ENCODE data around the gene AGMO. TPM values are rescaled to one million over a fixed set of nuclear protein-coding genes. Genes with fewer than 3 reads are reported as not detected.

The AGMO gene
- total RNA-seq (2014; rRNA removed; shearing (Covaris generic)) (0.42 and 3.9 TPM in 2 replicates), polyA plus RNA-seq (2016; fragmentation: Nextera tagmentation; extraction: Ambion mirVana) (0.55 and 0.56 TPM in 2 replicates)
- long read RNA-seq, result 0 reads

- H3K9me3 Mint-ChIP-seq, result no peaks in the 10 kb centered on the region
- DNase-seq (ENCODE audit: low spot score), result no peak
Observed at GRCh38 chr7:15561835-15562234, at the start of gene AGMO. Gene AGMO (minus strand): TSS chr7:15562015.

GRCh38 chr7:15610503-15610902, 48.7 kb upstream of the AGMO start:
- no peaks in the 10 kb centered on the region for H3K79me2 ChIP-seq (replicated peaks; ENCODE audit: insufficient read depth)
- no peak for ATAC-seq
- no peaks in the 10 kb centered on the region for H3K36me3 Mint-ChIP-seq (ENCODE audit: low read depth)
- peaks cover 5% of the 10 kb centered on the region; the same call in 2 of the 3 replicates for H3K4me1 Mint-ChIP-seq
- no peak for DNase-seq (ENCODE audit: low spot score)
- H3F3A ChIP-seq (replicated peaks; ENCODE audit: low read depth), result no peaks in the 10 kb centered on the region
- H3K27ac Mint-ChIP-seq, result no peak overlapping the region
- no peaks in the 10 kb centered on the region for H3K9me2 ChIP-seq (ENCODE audit: insufficient read depth)
- H3K4me2 ChIP-seq, result no peak overlapping the region
- H3K27me3 Mint-ChIP-seq (ENCODE audit: insufficient read depth, low read depth, poor library complexity), result peaks cover 3% of the 10 kb centered on the region
- no peak overlapping the region for H3K4me3 ChIP-seq
- no peaks in the 10 kb centered on the region for H3K27me3 ChIP-seq (ENCODE audit: insufficient read depth)
- H3K9me3 Mint-ChIP-seq, result no peaks in the 10 kb centered on the region
- H3K4me1 ChIP-seq (ENCODE audit: insufficient read depth), result peaks cover 9% of the 10 kb centered on the region; the same call in 1 of the 2 replicates
- no peaks in the 10 kb centered on the region for H4K20me1 ChIP-seq (replicated peaks; ENCODE audit: insufficient read depth)
- H2AFZ ChIP-seq, result no peak overlapping the region
- H3K27ac ChIP-seq (ENCODE audit: low read depth), result no peak overlapping the region
- H3K4me3 Mint-ChIP-seq, result no peak overlapping the region
- no peaks in the 10 kb centered on the region for H3K36me3 ChIP-seq (ENCODE audit: insufficient read depth)
- no peak for TF ChIP-seq STAT1 (IDR thresholded peaks at IDR 0.05; ENCODE audit: unreplicated experiment)
- no peak for TF ChIP-seq CTCF (conservative IDR thresholded peaks at IDR 0.05; ENCODE audit: low read depth in 2 of 2)
- no peak for TF ChIP-seq CREB1 (CRISPR knock-in tag; IDR thresholded peaks at IDR 0.05; ENCODE audit: low read depth)
- no peak for TF ChIP-seq ZNF114 (CRISPR knock-in tag; IDR thresholded peaks at IDR 0.05)
- no peak for TF ChIP-seq JUNB (IDR thresholded peaks at IDR 0.05; ENCODE audit: unreplicated experiment)

More at GRCh38 chr7:15561835-15562234, at the start of gene AGMO:
- Mint-ChIP-seq H3K36me3 (ENCODE audit: low read depth) (no peaks in the 10 kb centered on the region), H3K4me1 (peaks cover 5% of the 10 kb centered on the region), H3K4me3 (no peak within 1 kb of the TSS), H3K27ac (peak within 1 kb of the TSS; percentile 15; the same call in 1 of the 2 replicates), H3K27me3 (ENCODE audit: insufficient read depth, low read depth, poor library complexity) (no peaks in the 10 kb centered on the region)
- Histone ChIP-seq H3K79me2 (replicated peaks; ENCODE audit: insufficient read depth) (no peaks in the 10 kb centered on the region), H3K9me2 (ENCODE audit: insufficient read depth) (no peaks in the 10 kb centered on the region), H2AFZ (peak within 1 kb of the TSS; percentile 94), H3K4me2 (no peak within 1 kb of the TSS), H4K20me1 (replicated peaks; ENCODE audit: insufficient read depth) (no peaks in the 10 kb centered on the region), H3K4me1 (ENCODE audit: insufficient read depth) (no peaks in the 10 kb centered on the region), H3K4me3 (no peak within 1 kb of the TSS), H3K36me3 (ENCODE audit: insufficient read depth) (no peaks in the 10 kb centered on the region), H3K27ac (ENCODE audit: low read depth) (no peak within 1 kb of the TSS), H3F3A (replicated peaks; ENCODE audit: low read depth) (no peaks in the 10 kb centered on the region), H3K27me3 (ENCODE audit: insufficient read depth) (no peaks in the 10 kb centered on the region)
- ATAC-seq, result no peak
- no peak for TF ChIP-seq NANOG (IDR thresholded peaks at IDR 0.05; ENCODE audit: borderline replicate concordance)
- no peak for TF ChIP-seq EZH2 (IDR thresholded peaks at IDR 0.05; ENCODE audit: low read depth, unreplicated experiment)
- no peak for TF ChIP-seq ZNF114 (CRISPR knock-in tag; IDR thresholded peaks at IDR 0.05)
- no peak for TF ChIP-seq CREB1 (CRISPR knock-in tag; IDR thresholded peaks at IDR 0.05; ENCODE audit: low read depth)
- TF ChIP-seq REST (IDR thresholded peaks at IDR 0.05; ENCODE audit: unreplicated experiment), result no peak
- no peak for TF ChIP-seq JUNB (IDR thresholded peaks at IDR 0.05; ENCODE audit: unreplicated experiment)
- TF ChIP-seq POLR2AphosphoS5 (IDR thresholded peaks at IDR 0.05; ENCODE audit: low read depth), result no peak
- no peak for TF ChIP-seq ETS1 (IDR thresholded peaks at IDR 0.05)
